Subcutaneous adipose tissue (tissue), 4 donors: ENCODE results near the gene IPPK. TPM values are rescaled to one million over a fixed set of nuclear protein-coding genes. Genes with fewer than 3 reads are reported as not detected.

ENCODE experiments used
- CTCF ChIP-seq: fragments of 450-650 bp; IDR thresholded peaks from one replicate; pipeline ENCODE4 v1.5.1; 2016; ENCODE audit warnings: low read depth, mild to moderate bottlenecking, control low read depth, antibody characterized with exemption, moderate library complexity
- total RNA-seq, 4 donors: library from RNA; depleted of rRNA; stranded (reverse); fragments of >200 nt; gene quantifications; one replicate each; pipeline ENCODE4 v1.1.0, GENCODE V29; 2016

Gene IPPK
- total RNA-seq, 4 donors from 2014 or later, result 5.4 to 8.3 (median 7.3) TPM

GRCh38 chr9:92612292-92612691, 57.6 kb downstream of the IPPK start:
- no peak for TF ChIP-seq CTCF

GRCh38 chr9:92611621-92612285, 58.2 kb downstream of the IPPK start:
- TF ChIP-seq CTCF, result no peak

GRCh38 chr9:92610470-92611420, 59.2 kb downstream of the IPPK start:
- no peak for TF ChIP-seq CTCF

GRCh38 chr9:92608909-92609445, 61.0 kb downstream of the IPPK start:
- TF ChIP-seq CTCF, result no peak

GRCh38 chr9:92608241-92608908, 61.6 kb downstream of the IPPK start:
- no peak for TF ChIP-seq CTCF

- TF ChIP-seq CTCF, result no peak
Observed at GRCh38 chr9:92607773-92608172, 62.2 kb downstream of the IPPK start.
